KBM-7 (cell line): Measurements from ENCODE around the gene RAPGEF2.
"Not testable (repeated sequence)": the region's sequence is repeated elsewhere in the genome, so short reads cannot be mapped to it uniquely, and the experiment has no call there.

Experiments
- DNase-seq: peaks from one replicate; pipeline ENCODE4 v3.0.0-alpha.2; 2015
- in situ Hi-C: fragments of 300-500 bp; cut with MboI; formaldehyde crosslinking; loops from 2 replicates; pipeline ENCODE4 v1.14.3; 2020; ENCODE audit warnings: low sequenced_read_pairs, low pct_unique_long_range_greater_than_20kb, mixed read lengths

RAPGEF2 gene

GRCh38 chr4:159366966-159367780 lies 264.3 kb downstream of the RAPGEF2 start:
- no peak for DNase-seq
- in situ Hi-C loops, result no loop called here

GRCh38 chr4:159367781-159368080 lies 264.9 kb downstream of the RAPGEF2 start:
- no peak for DNase-seq
- in situ Hi-C loops, result no loop called here

GRCh38 chr4:159368320-159368719 lies 265.4 kb downstream of the RAPGEF2 start:
- no peak for DNase-seq
- in situ Hi-C loops, result no loop called here

- no peak for DNase-seq
- in situ Hi-C loops, result no loop called here
Measured at GRCh38 chr4:159369256-159369655, 266.4 kb downstream of the RAPGEF2 start.

GRCh38 chr4:159370286-159370685 lies 267.4 kb downstream of the RAPGEF2 start:
- DNase-seq, result no peak
- in situ Hi-C loops, result no loop called here

GRCh38 chr4:159374749-159375530 lies 272.1 kb downstream of the RAPGEF2 start:
- in situ Hi-C loops, result no loop called here

GRCh38 chr4:159376289-159376688 lies 273.4 kb downstream of the RAPGEF2 start:
- in situ Hi-C loops, result no loop called here

More at GRCh38 chr4:159374749-159375530, 272.1 kb downstream of the RAPGEF2 start:
- DNase-seq, result no peak

GRCh38 chr4:159378056-159378616 lies 275.3 kb downstream of the RAPGEF2 start:
- no peak for DNase-seq
- in situ Hi-C loops, result no loop called here

More at GRCh38 chr4:159376289-159376688, 273.4 kb downstream of the RAPGEF2 start:
- no peak for DNase-seq

GRCh38 chr4:159379064-159379463 lies 276.2 kb downstream of the RAPGEF2 start:
- in situ Hi-C loops, DNase-seq: not testable (repeated sequence)

- in situ Hi-C loops, result no loop called here
- no peak for DNase-seq
Measured at GRCh38 chr4:159379836-159380235, 277.0 kb downstream of the RAPGEF2 start.

- in situ Hi-C loops, result no loop called here
- no peak for DNase-seq
Measured at GRCh38 chr4:159382856-159383561, 280.1 kb downstream of the RAPGEF2 start.

- no peak for DNase-seq
- in situ Hi-C loops, result no loop called here
Measured at GRCh38 chr4:159383562-159383931, 280.7 kb downstream of the RAPGEF2 start.

GRCh38 chr4:159384017-159384416 lies 281.1 kb downstream of the RAPGEF2 start:
- DNase-seq, result no peak
- in situ Hi-C loops, result no loop called here

GRCh38 chr4:159384632-159385031 lies 281.8 kb downstream of the RAPGEF2 start:
- in situ Hi-C loops, result no loop called here
- no peak for DNase-seq

- no peak for DNase-seq
- in situ Hi-C loops, result no loop called here
Measured at GRCh38 chr4:159386620-159387019, 283.7 kb downstream of the RAPGEF2 start.

GRCh38 chr4:159389756-159390155 lies 286.9 kb downstream of the RAPGEF2 start:
- in situ Hi-C loops, result no loop called here
- DNase-seq, result no peak

GRCh38 chr4:159390648-159391047 lies 287.8 kb downstream of the RAPGEF2 start:
- in situ Hi-C loops, result no loop called here

GRCh38 chr4:159395693-159396092 lies 292.8 kb downstream of the RAPGEF2 start:
- no peak for DNase-seq
- in situ Hi-C loops, result no loop called here

More at GRCh38 chr4:159390648-159391047, 287.8 kb downstream of the RAPGEF2 start:
- peak; percentile 86 for DNase-seq

GRCh38 chr4:159396151-159396550 lies 293.3 kb downstream of the RAPGEF2 start:
- in situ Hi-C loops, result no loop called here
- DNase-seq, result no peak

GRCh38 chr4:159398236-159398638 lies 295.4 kb downstream of the RAPGEF2 start:
- in situ Hi-C loops, result no loop called here
- DNase-seq, result no peak
